HG02623 (cell line): ENCODE measurements around the gene ESD.

Experiments used
- ATAC-seq: cut with Tn5 transposase; IDR thresholded peaks from one replicate; pipeline ENCODE4 v1.9.1; 2021; ENCODE audit warnings: moderate library complexity; ENCODE audit not compliant: unreplicated experiment

ESD gene

DNA sequence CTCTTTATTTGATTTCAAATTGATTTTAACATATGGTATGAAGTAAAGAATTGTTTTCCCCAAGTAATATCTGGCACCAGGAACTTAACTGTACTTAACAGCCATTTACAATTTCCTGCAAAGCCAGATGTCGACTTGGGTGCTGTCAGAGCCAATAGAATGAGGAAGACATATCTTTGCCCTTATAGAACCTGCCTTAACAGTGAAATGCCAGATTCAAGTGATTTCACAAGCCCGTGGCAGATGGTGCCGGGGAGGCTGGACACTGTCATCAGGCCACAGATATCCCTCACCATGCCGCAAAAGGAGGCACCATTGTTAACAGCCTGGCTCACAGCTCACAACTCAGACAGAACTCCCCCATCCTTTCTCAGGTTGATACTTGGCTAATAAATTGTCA lies 48.7 kb downstream of the ESD start:
- no peak for ATAC-seq

DNA sequence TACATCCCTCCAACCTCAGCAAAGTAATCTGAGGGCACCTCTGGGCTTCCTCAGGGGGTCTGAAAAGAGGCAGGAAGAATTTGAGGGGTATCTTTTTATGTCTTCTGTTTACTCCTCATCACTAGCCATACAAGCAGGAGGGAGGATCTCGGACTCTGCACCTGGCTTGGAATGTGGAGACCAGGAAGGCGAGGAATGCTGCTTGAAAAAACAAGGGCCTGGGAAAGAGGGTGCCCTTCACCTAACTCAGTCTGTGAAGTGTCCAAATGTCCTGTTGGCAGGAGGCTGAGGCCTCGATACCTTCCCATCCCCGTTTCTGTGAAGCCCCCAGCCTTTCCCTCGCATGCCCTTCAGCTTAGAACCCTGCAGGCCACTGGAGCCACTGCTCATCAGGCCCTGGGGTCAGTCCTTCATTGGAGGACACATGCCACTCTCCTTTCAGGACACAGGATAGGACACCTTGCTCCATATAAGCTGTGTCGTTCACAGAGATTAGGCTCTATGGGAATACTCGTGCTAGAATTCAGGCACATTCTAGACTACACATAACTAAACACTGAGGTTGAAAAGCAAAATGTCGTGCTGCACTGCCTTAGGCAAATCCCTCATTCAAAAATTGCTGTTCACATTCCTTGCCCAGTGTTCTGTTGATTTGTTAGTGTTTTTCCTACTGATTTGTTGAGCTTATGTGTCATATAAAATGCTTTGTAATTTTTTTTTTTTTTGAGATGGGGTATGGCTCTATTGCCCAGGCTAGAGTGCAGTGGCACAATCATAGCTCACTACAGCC lies 49.7 kb downstream of the ESD start:
- no peak for ATAC-seq

DNA sequence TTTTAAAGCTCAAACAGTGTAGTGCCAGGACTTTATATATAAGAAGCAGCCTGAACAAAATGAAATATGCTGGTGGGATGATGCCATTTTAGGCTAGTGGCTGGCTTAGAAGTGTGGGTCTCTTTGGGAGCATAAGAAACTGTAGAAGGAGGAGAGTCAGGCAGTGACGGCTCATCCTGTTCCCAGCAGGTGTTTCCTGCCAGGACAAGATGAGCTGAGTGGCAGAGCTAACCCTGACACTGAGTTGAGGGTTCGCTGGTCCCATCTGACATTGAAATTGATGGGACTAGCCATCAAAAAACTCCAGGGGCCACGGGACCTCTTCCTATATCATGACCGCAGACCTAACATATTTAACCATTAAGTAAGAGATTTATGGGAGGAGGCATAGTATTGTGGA lies 51.3 kb downstream of the ESD start:
- no peak for ATAC-seq

DNA sequence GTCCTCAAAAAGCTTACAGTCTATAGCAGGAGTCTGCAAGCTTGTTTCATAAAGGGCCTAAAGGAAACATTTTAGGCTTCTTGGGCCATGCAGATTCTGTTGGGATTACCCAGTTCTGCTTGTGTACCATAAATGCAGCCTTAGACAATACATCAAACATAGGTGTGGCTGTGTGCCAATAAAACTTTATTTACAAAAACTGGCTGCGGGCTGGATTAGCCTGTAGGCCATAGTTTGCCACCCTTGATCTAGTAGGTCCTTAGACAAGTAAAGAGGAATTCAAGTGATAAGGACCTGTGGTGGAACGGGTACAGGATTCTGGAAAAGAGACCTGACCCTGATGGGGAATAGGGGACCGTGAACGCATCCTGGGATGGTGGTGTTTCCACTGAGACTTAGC lies 51.9 kb downstream of the ESD start:
- no peak for ATAC-seq

DNA sequence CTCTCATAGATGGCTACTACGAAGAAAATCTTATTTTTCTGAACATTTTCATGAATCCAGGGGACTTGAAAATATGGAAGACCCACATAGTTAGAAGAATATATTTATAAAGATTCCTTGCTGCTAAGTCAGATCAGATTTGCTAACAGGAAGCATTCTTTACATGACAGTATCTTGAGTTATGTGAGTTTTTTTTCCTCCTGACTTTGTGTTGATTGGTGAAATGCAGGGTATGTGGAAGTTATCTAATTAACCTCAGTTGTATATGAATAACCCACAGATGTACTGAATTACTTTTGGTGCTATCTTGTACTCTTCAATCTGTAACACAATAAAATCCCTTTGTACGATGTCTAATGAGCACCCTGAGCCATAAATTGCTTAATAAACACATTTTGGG lies 53.8 kb downstream of the ESD start:
- no peak for ATAC-seq

DNA sequence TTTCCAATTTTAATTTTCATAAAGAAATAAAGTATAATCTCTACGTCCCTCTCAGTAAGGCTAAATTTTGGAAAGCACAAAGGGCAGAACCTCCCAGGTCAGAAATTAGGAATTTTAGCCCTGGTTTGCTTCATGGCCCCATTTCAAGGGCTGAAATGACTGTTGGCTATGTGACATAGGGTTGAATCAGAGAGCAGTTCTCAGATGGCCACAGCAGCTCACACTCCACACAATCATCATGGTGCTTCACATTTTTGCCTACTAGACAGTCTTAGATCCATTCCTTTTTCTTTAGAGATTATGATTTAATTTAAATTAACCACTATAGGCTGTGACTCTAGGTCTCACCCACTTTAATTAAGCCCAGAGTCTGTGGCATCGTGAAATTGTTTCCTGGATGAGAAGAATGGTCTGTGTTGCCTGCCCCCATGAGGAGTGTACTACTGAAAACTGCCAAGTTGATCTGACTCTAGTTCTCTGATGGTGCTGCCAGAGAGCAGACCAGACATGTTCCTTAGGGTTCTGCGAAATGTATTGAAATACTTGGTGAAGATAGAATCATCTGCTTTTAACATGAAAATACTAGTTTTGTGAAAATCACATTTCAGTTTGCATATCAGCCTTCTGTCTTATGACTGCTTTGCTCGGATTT lies 57.4 kb downstream of the ESD start:
- no peak for ATAC-seq

DNA sequence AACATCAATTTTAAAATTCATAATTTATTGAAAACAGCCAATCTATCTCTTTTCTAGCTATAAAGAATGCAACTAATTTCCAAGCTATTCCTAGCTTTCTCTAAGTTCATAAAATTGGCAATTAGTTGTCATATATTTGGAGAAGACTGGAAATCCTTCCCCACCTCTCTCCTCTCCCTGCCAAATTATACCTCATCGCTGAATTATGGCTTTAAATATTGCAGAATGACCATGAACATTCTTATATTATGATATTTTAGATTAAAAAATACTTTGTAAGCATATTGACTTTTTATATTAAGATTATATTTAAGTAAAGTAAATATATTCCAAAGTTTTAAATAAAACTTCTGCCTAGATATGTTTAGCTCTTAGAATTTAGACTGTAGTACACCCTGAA lies 58.2 kb downstream of the ESD start:
- ATAC-seq, result no peak

DNA sequence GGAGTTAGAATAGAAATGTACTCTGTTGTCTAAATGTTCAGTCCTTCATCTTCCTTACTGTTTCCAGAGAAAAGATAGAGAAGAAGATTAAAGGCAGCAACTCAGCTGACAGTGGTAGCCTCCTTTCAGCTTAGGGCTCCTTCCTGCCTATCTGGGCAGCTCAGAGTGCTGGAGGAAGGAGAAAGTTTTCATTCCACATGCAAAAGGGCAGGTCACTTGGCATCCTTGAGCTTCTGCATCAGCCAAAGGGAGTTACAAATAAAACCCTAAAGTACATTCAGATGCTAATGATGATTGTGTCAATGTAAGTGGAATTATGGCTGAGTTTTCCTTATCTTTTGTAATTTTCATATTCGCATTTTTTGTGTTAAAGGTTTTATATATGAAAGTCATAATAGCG lies 58.9 kb downstream of the ESD start:
- ATAC-seq, result no peak

DNA sequence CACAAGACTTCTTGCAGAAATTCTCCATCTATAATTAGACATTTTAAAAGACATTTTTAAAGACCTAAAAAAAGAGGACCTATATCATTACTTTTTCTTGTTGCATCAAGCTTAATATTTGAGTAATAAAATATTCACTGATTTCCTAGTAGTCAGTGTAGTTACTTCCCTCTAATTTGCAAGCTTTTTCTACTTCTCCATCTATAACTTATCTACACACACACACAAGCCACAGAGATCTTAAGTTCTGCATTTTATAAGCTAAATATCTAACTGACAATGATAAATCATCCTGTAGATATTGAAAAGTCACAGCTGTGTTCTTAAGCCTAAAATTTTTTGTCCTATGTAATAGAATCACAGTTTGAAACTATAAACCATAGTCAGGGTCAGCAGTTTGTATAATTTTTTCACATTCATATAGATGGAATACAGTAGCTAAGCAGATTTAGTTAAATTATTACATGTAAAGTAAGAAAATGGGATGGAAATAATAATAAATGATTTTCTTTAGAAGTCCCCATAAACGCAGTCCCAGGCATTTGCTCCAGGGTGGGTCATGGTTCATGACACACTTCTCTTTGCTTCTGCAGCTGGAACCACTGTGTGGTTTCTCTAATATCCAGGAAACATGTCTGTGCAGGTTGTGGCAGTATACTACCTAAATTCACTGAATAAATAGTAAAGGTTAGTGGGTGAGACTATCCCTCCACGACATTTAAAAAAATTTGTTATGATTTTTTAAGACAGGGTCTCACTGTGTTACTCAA lies 60.2 kb downstream of the ESD start:
- ATAC-seq, result no peak

DNA sequence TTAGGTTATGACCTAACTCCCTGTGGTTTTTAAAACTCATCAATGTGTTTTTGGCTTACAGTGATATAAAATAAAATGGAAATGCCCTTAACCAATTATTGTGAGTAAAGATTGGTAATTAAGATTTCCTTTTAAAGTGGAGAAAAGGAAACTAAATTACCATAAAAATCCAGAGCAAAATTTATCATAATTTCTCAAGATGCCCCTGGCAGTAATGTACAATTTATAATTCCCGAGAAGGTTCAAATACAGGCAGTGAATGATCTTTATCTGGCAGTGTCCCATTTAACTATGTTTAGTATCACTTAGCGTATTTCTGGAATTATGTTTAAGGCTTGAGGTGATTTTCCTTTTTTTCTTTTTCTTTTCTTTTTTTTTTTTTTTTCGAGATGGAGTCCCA lies 61.5 kb downstream of the ESD start:
- ATAC-seq, result no peak

DNA sequence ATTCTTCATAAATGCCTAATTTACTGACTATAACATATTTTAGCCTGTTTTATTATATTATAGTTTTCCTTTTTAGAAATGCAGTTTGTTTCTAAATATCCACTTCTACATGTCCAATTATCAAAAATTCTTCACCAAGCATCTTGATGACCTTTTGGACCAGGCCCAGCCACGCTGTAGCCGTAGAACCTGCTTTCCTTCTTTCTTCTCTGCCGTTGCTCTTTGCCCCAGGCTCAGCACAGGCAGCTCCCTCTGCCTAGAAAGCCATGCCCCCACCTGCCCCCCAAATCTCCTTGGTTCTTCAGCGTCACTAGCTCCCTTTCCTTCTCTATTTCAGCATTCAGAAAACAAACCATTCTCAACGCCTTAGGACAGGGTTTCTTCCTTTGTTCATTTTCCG lies 65.4 kb downstream of the ESD start:
- no peak for ATAC-seq

DNA sequence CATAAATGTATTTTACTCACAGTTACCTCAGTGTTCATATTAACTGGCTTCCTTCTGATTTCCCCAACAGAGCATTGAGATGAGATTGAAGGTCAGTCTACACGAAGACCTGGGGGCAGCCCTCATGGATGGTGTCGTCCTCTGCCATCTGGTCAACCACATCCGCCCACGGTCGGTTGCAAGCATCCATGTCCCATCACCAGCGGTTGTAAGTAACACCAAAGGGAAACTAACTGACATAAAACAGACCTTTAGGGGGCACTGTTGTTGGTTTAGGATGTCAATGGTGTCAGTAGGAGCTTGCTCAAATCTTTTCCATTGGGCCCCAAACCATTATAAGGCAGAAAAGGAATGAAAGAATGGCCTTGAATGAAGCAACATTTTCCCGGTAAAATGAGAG lies 68.2 kb downstream of the ESD start:
- no peak for ATAC-seq

DNA sequence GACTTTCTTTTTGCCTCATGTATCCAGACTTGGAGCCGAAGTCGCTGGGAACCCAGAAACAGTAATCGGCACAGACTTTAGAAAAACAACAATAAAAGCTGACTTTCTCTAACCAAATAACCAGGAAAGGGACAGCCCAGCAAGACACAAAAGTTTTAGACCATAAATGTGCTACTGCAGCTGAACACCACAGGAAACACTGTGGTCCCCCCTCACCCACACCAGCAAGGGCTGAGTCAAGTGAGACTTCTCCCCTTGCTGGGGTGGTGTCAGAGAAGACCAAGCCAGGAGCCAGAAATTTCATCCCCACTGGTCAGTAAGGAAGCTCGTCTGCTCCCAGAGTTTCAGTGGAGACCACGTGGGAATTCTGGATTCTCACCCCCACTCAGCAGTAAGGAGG lies 70.6 kb downstream of the ESD start:
- ATAC-seq, result no peak
